ENCODE measurements around the gene PCMT1.

The PCMT1 gene

DNA sequence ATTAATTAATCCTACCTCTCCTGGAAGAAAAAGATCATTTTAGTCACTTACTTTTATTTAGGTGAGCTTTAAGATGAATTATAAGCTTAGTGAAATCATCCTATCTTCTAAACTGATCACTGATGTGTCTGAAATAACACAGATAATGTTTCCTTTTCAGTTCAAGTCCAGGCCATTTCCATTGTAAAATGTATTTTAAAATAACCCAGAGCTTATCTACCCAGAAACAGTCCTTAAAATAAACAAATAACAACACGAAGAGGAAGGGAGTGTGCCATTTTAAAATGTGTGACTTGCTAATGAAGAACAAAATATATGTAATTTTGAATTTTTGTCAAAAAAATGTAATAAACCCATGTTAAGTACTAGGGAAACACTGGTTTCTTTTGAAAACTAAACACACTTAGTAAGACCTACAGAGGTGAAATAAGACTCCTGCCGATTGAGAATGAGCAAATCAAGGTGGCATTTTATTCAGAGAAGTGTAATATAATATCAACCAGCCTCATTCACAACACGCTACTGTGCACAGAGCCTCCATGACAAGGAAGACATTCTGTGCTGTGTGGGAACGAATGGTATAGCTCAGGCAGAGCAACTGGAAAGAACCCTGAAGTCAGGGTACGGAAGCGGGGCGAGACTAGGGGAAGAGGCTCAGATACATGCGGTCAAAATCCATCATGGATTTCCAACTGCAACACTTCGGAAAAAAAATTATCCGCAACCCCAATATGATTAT, 106.9 kb downstream of the PCMT1 start:
- no peak for DNase-seq

DNA sequence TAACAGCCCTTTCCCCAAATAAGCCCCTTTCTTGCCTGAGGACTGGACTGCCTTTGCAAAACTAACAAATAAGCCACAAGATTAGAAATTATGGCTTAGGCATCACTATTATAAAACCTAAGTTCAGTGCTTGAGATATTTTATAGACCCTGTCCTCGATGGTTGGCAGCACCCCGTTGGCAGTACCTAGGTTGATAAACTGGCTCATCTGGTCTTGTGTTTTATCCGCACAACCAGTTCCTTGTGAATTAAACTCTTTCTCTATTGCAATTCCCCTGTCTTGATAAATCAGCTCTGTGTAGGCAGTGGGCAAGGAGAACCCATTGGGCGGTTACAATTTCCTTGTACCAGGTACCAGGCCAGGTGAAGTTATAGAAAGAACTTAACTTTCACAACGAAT, 108.0 kb downstream of the PCMT1 start:
- no peak for DNase-seq

DNA sequence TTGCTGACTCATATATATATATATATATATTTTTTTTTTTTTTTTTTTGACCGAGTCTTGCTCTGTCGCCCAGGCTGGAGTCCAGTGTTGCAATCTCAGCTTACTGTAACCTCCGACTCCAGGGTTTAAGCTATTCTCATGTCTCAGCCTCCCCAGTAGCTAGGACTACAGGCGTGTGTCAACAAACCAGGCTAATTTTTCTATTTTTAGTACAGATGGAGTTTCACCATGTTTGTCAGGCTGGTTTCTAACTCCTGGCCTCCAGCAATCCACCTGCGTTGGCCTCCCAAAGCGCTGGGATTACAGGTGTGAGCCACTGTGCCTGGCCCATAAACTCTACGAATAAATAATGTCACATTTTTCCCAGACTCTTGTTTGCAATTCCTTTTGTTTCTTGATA, 109.8 kb downstream of the PCMT1 start:
- DNase-seq = peak; percentile 85

DNA sequence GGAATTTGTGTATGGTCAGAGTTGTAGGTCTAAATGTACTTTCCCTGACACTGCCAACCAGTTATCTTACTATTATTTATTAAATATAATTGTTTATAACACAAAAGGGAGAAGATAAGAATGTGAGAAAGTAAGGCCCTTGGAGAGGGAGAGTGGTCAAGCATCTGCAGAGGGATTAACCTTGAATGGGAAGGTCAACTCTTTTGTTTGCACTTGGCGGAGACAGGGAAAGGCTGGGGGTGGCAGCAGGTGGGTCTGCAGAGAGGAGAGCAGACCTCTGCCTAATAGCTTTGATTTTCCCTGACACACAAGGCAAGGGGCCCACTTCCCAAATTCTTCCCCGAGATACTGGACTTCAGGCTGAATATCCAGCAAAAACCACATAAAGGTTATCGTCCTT, 110.4 kb downstream of the PCMT1 start:
- peak; percentile 50 for DNase-seq

DNA sequence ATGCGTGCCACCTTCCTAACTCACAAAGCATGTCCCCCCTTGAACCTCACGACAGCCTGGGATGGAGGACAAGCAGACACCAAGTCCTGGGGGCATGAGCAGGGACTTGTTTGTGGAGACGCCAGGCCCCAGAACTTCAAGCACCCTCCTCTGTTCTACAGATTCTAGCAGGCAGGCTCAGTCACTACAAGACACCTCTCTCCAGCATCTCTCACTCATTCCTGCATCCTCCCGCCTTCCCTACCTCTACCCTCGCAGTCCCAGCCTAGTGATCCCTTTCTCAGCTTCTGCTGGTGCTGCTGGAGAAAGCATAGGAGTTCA, 110.9 kb downstream of the PCMT1 start:
- DNase-seq = no peak

All from DMS53 (cell line).